NCI-H2029 treated with DMSO at 0.1 percent for 48 hours (cell line): ENCODE measurements around the gene NELL1.

ENCODE experiments used
- DNase-seq: peaks from one replicate; lab custom pipeline; 2025; lab: John Stamatoyannopoulos, UW

Gene NELL1

DNA sequence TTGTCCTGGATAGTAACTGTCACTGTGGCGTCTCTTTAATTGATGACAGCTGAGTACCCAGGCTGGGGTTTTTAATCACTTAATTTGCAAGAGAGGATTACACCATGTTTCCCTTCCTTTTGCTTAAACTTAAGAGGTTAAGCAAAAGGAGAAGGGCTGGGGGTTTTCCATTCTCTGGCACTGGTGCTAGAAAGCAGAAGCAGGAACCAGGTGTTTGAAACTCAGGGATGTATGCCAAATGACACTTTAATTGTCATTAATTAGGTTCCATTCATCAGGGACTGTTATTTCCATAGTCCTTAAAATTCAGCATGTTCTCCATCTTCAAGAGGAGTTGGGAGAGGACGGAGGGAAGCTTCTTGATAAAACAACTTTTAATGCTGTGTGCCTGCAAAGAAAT, 746.2 kb downstream of the NELL1 start:
- no peak for DNase-seq

DNA sequence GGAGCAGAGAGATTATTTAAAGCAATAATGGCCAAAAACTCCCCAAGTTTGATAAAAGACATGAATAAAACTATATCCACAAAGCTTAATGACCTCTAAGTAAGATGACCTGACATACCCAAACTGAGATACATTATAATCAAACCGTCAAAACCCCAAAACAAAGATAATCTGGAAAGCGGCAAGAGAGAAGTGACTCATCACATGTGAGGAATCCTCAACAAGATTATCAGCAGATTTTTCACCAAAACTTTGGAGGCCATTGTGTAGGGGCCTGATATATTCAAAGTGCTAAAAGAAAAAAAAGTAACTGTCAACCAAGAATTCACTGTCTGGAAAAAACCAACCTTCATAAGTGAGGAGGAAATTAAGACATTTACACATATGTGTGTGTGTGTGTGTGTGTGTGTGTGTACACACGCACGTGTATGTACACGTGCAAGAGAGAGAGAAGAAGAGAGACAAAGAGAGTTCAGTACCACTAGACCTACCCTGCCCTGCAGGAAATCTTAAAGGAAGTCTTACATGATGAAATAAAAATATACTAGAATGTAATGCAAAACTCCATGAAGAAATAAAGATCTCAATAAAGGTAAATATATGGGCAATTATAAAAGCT, 752.4 kb downstream of the NELL1 start:
- DNase-seq, result no peak

DNA sequence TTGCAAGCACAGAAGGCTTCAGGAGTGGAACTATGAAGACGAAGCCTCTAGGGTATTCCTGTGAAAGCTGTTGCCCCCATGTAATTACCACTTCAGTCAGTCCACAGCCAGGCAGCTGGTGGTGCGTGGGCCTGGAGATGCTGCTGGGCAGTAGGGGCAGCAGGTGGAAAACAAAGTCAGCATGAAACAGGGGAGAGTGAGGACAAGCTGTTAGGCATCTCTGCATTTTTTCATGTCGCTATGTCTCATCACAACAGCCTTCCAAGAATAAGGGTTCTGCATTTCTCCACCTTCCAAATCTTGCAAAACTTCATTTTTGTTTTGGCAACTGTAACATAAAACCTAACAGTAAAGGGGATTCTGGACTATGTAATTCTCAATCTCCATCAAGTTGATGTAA, 757.5 kb downstream of the NELL1 start:
- DNase-seq, result no peak

DNA sequence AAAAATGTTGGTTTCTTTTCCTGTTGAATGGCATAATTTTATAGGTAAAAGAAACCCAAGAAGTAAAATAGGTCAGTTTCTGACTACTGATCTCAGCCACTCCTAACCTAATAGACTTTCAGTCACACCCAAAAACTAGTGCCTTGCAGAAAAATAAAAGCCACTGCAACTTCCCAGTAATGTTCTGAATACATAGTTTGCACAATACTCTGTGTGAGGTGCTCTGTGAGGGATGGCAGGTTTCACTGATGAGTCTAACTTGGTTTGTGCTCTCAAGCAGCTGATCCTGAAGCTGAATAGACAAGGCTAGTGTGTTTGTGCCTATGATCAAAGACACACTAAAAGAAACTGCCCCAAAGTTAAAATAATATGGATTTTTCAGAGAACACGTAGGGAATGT, 758.3 kb downstream of the NELL1 start:
- no peak for DNase-seq

DNA sequence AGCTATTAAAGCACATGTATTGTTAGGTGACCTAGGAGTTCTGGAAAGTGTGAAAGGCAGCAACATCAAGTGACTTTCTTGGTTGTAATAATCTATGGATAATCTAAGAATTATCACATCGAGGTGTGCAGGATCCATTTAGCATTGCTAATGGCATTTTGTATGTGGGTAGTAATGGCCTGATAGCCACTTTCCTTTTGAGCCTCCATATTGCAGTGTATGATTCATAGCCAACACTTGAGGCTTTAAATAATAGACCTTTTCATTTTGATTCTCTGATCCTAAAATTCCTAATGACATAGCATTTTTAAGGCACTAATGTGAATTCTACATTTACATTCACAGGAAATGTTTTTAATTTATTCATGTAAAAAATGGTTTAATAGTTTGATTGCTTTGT, 759.4 kb downstream of the NELL1 start:
- DNase-seq, result no peak

DNA sequence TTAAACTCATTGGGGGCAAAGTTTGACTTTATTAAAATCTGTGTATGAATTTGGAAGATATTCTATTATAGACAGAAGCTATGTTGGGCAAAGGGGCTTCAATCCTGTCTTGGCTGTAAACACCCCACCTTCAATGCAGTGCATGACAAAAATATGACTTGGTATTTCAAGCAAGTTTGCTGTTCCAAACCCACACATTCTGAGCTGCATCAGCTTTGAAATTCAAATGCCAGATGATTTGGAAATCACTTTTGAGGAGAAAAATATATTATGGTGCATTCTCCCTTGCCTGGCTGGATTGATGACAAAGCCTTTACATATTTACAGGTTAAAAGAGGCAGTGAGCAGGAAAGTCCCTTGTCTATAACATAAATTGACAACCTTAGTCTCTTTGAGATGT, 760.0 kb downstream of the NELL1 start:
- DNase-seq, result no peak

DNA sequence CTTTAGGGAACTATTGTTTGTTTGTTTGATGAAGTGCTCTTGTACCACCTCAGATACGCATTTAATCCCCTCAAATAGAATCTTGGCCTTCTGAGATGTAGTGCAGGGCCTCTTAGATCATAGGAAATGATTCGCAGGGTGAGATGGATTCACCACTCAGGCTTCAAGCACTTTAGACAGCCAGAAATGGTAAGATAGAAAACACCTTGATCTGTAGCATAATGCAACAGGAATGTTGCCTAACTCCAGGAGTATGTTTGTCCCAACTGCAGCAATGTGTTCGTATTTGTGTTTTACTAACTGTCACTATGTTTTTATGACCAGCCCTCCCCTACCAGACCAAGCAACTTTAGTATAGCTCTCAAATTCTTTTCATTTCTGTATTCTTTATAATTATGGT, 761.2 kb downstream of the NELL1 start:
- DNase-seq, result no peak

DNA sequence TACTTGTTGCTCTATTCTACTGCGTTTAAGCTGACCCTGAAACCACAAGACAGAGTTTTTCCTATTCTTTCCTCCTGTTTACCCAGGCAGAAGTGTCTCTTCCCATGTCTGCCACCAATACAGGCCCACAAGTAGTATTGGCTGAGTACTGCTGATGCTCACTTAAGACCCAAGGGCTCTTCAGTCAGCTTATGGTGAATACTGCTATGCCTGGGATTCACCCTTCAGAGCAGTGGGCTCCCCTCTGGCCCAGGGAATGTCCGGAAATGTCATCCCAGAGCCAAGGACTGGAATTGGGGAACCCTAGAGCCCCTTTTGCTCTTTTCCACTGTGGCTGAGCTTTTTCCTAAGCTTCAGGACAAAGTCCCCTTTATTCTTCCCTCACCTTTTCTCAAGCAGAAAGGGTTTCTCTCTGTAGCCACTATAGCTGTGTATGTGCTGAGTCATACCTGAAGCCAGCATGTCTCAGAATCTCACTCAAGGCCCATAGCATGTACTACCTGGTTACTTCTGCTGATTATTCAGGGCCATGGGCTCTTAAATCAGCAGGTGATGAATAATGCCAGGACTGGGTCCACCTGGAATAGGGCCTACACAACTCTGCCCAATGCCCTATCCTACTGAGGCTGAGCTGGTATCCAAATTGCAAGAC, 777.7 kb downstream of the NELL1 start:
- peak; percentile 32 for DNase-seq

DNA sequence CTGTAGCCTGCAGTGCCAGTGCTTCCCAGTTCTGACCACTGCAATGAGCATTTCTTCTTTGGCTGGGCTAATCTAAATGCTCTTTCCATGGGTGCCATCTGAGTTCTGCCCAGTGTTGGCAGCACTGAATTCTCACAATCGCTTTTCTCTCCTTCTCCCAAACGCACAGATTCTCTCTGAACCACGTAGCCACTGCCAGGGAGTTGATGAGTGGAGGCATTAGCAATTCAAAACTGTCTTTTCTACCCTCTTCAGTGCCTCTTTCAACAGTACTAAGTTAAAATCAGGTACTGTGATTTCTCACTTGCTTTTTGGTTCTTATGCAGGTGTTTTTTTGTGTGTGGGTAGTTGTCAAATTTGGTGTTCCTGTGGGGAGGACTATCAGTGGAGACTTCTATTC, 778.5 kb downstream of the NELL1 start:
- no peak for DNase-seq

DNA sequence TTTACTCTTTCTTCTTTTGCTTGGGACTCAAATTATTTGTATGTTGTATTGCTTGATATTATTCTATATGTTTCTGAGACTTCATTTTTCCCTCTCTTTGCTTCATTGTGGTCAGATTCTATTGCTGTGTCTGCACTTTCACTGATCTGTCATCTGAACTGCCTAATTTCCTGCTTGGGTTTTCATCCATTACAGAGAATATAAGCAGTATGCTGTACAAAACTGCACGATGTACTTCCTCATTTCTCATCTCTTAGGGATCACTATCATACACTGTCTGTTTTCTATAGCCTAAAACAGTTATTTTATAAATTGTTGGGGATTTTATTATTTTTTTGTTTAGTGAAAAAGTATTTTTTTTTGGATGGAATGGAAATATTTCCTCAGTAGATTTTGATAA, 786.8 kb downstream of the NELL1 start:
- DNase-seq, result no peak

DNA sequence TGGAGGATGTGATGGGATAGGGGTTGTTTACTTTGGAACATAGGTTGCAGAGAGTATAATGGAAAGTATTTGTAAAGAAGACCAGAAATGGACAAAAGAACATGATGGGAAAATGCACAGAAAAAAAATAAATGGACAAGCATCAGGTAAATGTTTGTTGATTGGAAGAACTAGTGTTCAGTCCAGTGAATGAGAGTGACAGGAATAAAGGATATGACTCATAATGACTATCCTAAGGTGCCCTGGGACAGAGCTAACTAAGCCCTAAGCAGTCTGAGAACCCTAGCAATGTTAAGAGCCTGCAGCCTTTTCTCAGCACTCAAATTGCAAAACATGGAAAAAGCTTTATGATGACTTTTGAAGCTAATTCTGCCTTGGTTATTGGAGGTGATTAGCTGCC, 790.7 kb downstream of the NELL1 start:
- DNase-seq, result no peak

DNA sequence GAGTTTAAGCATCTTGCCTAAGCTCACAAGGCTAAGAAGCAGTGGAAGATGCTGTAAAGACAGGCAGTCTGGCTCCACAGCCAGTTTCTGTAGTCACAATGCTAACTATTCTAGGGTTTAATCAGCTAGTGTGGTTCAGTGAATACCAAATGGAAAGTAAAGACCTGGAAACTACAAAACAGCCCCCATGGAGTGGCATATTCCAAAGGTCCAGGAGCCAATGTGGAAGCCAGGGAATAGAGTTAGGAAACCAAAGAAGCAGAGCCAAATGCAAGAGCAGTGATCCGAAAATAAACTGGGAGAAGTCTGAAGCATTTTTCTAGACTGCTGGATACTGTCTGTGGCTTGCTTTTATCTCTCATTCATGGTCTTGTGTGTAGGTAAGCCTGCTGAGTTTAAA, 792.3 kb downstream of the NELL1 start:
- DNase-seq, result no peak

DNA sequence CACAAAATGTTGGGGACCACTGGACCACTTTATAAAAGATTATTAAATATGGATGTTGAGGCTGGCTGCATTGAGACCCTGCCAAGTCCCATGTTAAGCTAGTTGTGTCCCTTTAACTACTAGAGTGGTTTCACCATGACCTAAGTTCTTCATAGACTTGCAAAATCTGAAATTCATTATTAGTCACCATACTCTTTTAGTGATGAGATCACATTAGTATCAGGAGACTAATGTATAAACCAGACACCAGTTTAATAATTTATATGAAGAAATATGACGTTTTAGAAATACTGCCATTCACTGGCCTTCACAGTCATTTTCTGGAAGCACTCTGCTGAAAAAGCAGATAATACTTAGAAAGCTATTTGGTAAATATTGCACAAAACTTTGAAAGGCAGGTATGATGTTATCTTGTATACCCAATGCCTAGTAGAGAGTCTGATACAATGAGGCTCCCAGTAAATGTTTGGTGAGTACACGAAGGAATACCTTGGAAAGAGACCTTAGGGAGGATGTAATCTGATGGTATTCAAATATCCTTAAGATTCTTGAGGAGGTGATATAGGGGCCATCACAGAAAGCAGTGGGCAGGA, 795.3 kb downstream of the NELL1 start:
- DNase-seq, result no peak

DNA sequence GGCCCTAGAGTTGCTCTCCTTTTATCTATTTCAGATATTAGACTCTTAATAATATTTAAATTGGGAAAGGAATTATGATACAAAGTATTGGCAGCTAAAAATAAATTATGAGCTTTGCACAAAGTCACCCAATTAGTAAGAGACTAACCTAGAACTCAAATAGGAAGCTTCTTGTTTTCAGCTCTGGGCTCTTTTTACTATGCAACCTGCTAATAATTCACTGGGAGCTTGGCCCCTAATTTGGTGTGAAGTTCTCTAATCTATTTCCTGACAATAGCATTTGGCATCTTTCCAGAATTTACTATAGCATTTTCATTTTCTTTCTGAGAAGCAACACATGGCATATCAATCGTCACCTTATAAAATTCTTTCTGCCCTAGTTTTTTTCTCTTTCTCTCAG, 795.8 kb downstream of the NELL1 start:
- DNase-seq, result no peak

DNA sequence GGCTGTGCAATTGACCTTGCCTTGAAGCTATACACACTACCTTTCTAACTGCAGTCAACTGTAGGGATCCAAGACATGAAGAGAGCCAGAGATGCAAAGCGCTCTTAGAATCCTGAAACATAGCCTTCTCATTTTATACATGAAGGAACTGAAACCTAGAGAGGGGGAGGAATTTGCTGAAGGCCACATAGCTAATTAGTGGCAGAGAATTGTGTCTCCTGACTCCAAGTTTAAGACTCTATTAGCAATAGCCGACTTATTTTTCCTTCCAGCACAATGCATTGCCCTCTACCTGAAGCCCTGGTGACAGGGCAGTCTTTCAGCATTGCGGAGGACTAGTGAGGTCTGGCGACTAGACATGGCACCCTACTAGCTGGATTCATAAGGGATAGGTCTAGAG, 796.5 kb downstream of the NELL1 start:
- DNase-seq, result no peak

DNA sequence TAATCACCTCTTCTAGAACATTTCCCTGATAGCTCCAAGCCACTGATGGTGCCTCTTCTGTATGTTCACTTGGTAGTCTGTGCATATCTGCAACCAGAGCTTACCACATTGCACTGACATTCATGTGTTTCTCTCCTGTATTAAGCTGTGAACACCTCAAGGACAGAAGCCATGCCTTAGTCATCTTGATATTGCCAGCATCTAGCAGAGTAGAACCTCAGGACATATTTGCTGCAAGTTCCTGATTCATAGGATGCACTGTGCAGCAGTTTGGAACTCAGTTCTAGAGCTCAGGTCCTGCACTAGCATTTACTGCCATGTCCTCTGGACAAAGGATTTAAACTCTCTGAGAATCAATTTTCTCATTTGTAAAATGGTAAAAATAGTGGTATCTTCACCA, 801.1 kb downstream of the NELL1 start:
- no peak for DNase-seq

DNA sequence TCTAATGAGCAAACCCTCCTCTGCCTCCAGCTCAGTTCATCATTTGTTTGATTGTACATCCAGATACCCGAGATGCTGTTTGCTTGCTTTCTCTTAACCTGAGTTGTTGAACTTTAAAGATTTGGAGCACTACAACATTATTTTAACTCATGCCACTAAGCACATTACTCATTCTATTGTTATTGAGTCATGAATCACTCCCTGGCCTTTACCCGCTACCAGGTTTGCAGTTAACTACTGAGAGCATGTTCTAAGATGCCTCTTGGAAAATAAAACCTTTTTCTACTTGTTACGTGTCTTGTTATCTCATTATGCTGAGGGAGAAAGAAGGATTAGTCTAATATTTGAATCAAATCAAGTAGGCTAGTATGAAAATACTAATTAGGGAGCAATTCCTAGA, 802.9 kb downstream of the NELL1 start:
- DNase-seq, result no peak

DNA sequence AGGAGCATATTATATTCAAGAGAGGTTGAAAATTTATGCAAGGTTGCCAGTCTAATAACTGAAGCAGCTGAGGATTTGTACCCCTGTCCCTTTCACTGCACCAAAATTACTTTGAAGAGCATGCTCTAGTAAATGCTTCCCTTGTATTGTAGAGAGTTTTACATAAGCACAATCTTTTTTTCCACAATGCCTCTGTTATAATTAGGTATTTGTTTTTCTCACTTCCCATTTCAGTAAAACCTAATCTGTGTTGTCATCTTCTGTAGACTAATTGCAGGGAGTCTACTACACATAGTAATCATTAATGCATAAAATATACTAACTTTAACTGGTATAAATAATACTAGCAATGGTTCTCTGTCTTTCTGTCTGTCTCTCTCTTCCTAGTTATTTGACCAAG, 805.1 kb downstream of the NELL1 start:
- no peak for DNase-seq

DNA sequence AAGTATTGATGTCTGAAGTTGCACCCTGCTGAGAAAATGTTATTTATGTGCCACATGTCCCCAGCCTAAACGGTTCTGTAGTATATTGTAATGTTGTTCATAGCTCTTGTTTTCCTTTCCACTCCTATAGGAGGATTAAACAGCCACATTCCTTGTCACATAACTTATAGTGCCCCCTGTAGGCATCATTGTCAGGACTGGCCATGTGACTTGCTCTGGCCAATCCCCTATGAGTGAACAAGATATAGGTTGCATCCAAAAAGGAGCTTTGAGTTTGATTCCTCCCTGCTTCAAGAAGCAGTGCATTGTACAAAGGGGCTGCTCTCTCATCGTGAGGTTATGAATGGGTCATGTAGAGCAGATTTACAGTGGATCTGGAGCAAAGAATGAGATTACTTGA, 805.9 kb downstream of the NELL1 start:
- no peak for DNase-seq

DNA sequence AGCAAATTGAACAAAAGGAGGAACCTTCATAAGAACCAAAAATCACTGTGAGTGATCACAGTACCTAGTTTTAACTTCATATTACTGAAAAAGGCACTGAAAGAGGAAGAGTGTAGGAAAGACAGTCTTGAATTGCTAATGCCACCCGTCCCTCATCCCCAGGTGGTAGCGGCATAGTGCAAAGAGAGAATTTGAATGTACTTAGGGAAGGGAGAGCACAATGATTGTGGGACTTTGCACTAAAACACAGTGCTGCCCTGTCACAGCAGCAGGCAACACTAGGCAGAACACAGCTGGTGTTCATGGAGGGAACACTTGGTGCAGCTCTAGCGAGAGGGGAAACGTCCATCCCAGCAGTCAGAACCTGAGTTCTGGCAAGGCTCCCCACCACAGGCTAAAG, 807.2 kb downstream of the NELL1 start:
- no peak for DNase-seq

DNA sequence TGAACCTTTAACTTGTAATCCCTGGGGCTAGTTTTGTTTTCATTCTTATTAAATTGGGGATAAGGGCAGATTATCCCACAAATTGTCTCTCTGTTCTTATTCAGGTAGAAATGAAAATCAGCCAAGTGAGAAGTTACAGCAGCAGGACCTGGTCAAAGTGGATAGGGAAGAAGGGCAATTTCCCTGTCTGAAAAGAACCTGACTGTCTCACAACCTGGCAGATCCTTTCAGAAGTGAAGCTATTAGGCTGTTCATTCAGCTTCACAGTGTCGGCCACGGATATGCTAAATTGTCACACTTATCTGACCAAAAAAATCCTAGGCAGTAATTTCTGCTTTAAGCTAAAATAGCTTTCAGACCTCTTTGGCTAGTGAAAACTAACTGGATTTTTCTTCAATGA, 810.9 kb downstream of the NELL1 start:
- no peak for DNase-seq

DNA sequence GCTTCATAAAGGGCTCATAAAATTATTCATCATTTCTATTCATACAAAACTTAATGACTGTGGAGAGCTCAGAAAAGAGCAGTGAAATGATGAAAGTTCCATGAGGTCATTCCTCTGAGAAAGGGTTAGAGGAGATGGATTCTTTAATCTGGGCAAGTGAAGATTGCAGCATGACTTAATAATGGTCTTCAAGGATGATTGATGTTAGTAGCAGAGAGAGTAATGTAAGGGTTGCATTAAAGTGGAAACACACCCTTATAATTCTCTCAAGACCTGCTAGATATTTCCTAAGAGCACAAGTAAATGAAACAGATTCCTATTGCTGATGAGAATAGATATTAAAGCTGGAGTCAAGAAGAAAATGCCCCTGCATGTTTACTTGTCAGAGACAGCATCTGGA, 811.9 kb downstream of the NELL1 start:
- DNase-seq, result no peak

DNA sequence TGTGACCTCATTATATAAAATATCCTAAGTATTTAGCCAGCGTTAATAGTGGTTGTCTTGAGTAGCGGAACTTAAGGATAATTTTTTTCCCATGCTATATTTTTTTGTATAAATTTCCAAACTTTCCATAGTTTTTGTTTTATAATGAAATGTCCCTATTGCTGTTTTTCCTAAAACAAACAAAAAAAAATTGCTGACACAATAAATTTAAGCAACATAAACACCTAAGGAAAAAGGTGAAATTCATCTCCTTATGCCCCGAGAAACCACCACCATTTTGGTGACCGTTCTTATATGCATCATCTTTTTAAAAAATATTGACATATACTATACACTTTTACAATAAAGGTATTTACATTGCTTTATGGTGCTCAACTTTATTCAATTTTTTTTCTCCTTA, 814.7 kb downstream of the NELL1 start:
- DNase-seq, result no peak

DNA sequence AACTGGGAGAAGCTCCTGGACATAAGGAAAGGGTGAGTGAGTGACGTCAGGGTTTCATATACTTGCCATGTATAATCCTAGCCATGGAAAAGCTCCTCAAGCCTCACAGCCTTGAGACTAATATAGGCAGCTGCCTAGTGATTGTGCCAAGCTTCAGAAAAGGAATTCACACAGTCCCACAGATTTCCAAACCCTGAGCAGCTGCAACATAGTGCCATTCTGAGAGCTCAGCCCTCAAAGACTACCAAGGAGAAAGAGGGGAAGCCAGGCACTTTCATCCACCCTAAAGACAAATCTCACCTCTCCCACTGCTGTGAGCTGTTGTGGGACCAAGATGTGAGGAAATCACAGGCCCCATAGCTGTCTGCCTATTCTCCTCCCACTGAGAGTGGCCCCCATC, 815.6 kb downstream of the NELL1 start:
- no peak for DNase-seq
